C4-2B (cell line): ENCODE results near the gene BAIAP3.

Source experiments
- CTCF ChIP-seq: fragments of 450-650 bp; conservative IDR thresholded peaks from 2 replicates; pipeline ENCODE4 v1.5.1; 2017; ENCODE audit warnings: mild to moderate bottlenecking
- ZFX ChIP-seq: fragments of 450-650 bp; IDR thresholded peaks from 2 replicates; pipeline ENCODE4 v1.6.1; 2017

GRCh38 chr16:1317479-1318267 lies 15.8 kb upstream of the BAIAP3 start:
- TF ChIP-seq CTCF (no peak), ZFX (no peak)
